ENCODE data around the gene TIPARP. TPM values are rescaled to one million over a fixed set of nuclear protein-coding genes. Genes with fewer than 3 reads are reported as not detected.

Gene TIPARP
- 10 to 100 TPM; 19.8 to 74.6 (median 23.9) TPM for total RNA-seq
- 10 to 100 TPM; 13.8 to 18.7 TPM for polyA plus RNA-seq
- long read RNA-seq, donor 1, partial matches to known transcripts = 7 of 9 reads
- long read RNA-seq, donor 1, other reads (novel, unspliced or antisense) = 2 of 9 reads
- long read RNA-seq, donor 2, partial matches to known transcripts = 4 of 5 reads
- long read RNA-seq, donor 2, other reads (novel, unspliced or antisense) = 1 of 5 reads
- long read RNA-seq, donor 3, full-length matches to known transcripts = 34 of 137 reads
- long read RNA-seq, donor 3, partial matches to known transcripts = 81 of 137 reads
- long read RNA-seq, donor 3, other reads (novel, unspliced or antisense) = 22 of 137 reads

- Histone ChIP-seq H3K27ac (peak within 1 kb of the TSS; percentile 93 to 98 (median 97)), H3K4me1 (peaks cover 0 to 52% (median 35%) of the 10 kb centered on the region in 9 donors), H3K4me3 (peak within 1 kb of the TSS; percentile 72 to 98 (median 92)), H3K36me3 (peaks cover 0 to 19% (median 12%) of the 10 kb centered on the region in 9 donors), H3K9me3 (no peaks in the 10 kb centered on the region), H3K27me3 (no peaks in the 10 kb centered on the region)
- DNase-seq (peak; percentile 99 to 100), ATAC-seq (peak; percentile 96 to 99 (median 97))
- TF ChIP-seq CTCF (IDR thresholded peaks at IDR 0.05) = peak; percentile 50 to 85 (median 72)
- WGBS, 2 donors = 0 to 1% methylated on average over 99 to 105 of the region's 105 CpGs
- intact Hi-C loops (cut with DNase I) = loop anchor here (1.0 to 10.0 kb wide), 26 partner anchors 117 to 523 kb away; partner anchors contain the start of genes LEKR1 (in 6 of the 10) and SSR3 (in 5 of the 10)
Observed at GRCh38 chr3:156674046-156674910, at the start of gene TIPARP. TSS of gene TIPARP (plus strand) at chr3:156674590. CDS start at chr3:156677698, 3,108 bp downstream.

GRCh38 chr3:156626104-156626503, 48.3 kb upstream of the TIPARP start:
- Histone ChIP-seq H3K27me3 (no peaks in the 10 kb centered on the region), H3K36me3 (no peaks in the 10 kb centered on the region), H3K4me3 (no peak overlapping the region), H3K27ac (no peak overlapping the region), H3K4me1 (peaks cover 0 to 9% (median 0%) of the 10 kb centered on the region in 9 donors), H3K9me3 (no peaks in the 10 kb centered on the region)
- ATAC-seq (no peak), DNase-seq (no peak)
- intact Hi-C loops (cut with DNase I) = no loop called here
- 81 to 88% methylated on average over 5 of the region's 5 CpGs for WGBS, 2 donors
- TF ChIP-seq CTCF (IDR thresholded peaks at IDR 0.05) = no peak

- H3K27me3 ChIP-seq = no peaks in the 10 kb centered on the region
Observed at GRCh38 chr3:156627946-156628569, 46.3 kb upstream of the TIPARP start.

More at GRCh38 chr3:156627946-156628569, 46.3 kb upstream of the TIPARP start:
- intact Hi-C loops (cut with DNase I) = no loop called here
- H3K4me3 ChIP-seq = no peak overlapping the region
- peaks cover 0 to 10% (median 0%) of the 10 kb centered on the region in 9 donors for H3K4me1 ChIP-seq
- H3K9me3 ChIP-seq = no peaks in the 10 kb centered on the region
- no peaks in the 10 kb centered on the region for H3K36me3 ChIP-seq
- no peak overlapping the region for H3K27ac ChIP-seq
- TF ChIP-seq CTCF (IDR thresholded peaks at IDR 0.05) = no peak
- no peak for ATAC-seq
- DNase-seq = no peak
- 56 to 74% methylated on average over 3 of the region's 3 CpGs for WGBS, 2 donors

Measured in heart right ventricle (tissue), 16 donors.